Keratinocyte (primary cell): Measurements from ENCODE around the gene MED8.

Experiments used
- CTCF ChIP-seq, 3 experiments: IDR thresholded peaks in 1 of 3; conservative IDR thresholded peaks in 1 of 3; optimal IDR thresholded peaks in 1 of 3; 2 replicates in 2 of 3; 3 replicates in 1 of 3; pipeline versions ENCODE3 to v1.5.1; 2011; ENCODE audit warnings: low read length in 3 of 3, mild to moderate bottlenecking in 3 of 3, moderate library complexity in 2 of 3, control low read depth in 1 of 3, inconsistent platforms in 1 of 3; ENCODE audit not compliant: insufficient read depth in 2 of 3; ENCODE audit errors: extremely low read depth in 1 of 3
- EZH2 ChIP-seq: IDR thresholded peaks from one replicate; pipeline ENCODE4 v1.6.1; 2012; ENCODE audit warnings: inconsistent platforms, mild to moderate bottlenecking, low read length, moderate library complexity

GRCh38 chr1:43366179-43366578 is 23.4 kb downstream of the MED8 start:
- TF ChIP-seq CTCF (optimal IDR thresholded peaks at IDR 0.05 in 1 of 3, IDR thresholded peaks at IDR 0.05 in 1 of 3, conservative IDR thresholded peaks at IDR 0.05 in 1 of 3; ENCODE audit: extremely low read depth in 1 of 3, insufficient read depth in 2 of 3, low read length in 3 of 3) (no peak), EZH2 (no peak)
